Endothelial cell of umbilical vein (primary cell): ENCODE measurements around the gene MTFP1. TPM values are rescaled to one million over a fixed set of nuclear protein-coding genes. Genes with fewer than 3 reads are reported as not detected.

Experiments
- BruUV-seq: library from RNA; stranded (reverse); fragments of 400-500 nt; replicated peaks from 2 replicates; lab custom pipeline; 2021; lab: Mats Ljungman, UMichigan
- CTCF ChIA-PET: fragments of 300-600, 350-600 bp; sonication (Branson Sonifier 250); formaldehyde crosslinking; loops from one replicate; lab custom pipeline; 2021; ENCODE audit warnings: antibody characterized with exemption, inconsistent platforms; lab: Charles Lee
- POLR2A ChIA-PET: fragments of 300-600, 350-600 bp; sonication (Branson Sonifier 250); formaldehyde crosslinking; loops from one replicate; lab custom pipeline; 2021; ENCODE audit warnings: antibody characterized with exemption, inconsistent platforms; lab: Charles Lee
- DNase-seq: peaks from one replicate; pipeline ENCODE4 v3.0.0-alpha.2; 2011; ENCODE audit warnings: low read depth, low spot score
- FAIRE-seq: peaks from 2 replicates; lab custom pipeline; 2011; peaks lifted over from hg19 to GRCh38; lab: Jason Lieb, UNC
- H2AFZ ChIP-seq: 2 replicates; pipeline ENCODE4 v1.6.0; 2012; ENCODE audit warnings: low read depth, low read length, control low read depth, inconsistent platforms
- H3K27ac ChIP-seq: 2 replicates; pipeline ENCODE4 v1.5.1; 2011; ENCODE audit warnings: low read depth, mild to moderate bottlenecking, control low read depth, low read length, moderate library complexity; ENCODE audit not compliant: insufficient read depth
- H3K27me3 ChIP-seq, 2 experiments: 2 replicates each; pipeline versions ENCODE4 v1.6.0 to v1.6.1; 2011; ENCODE audit warnings: low read length in 2 of 2, mixed read lengths in 1 of 2; ENCODE audit not compliant: control insufficient read depth in 2 of 2, insufficient read depth in 2 of 2
- H3K36me3 ChIP-seq, 2 experiments: 2 replicates in 1 of 2; 3 replicates in 1 of 2; pipeline ENCODE4 v1.5.1; 2011; ENCODE audit warnings: low read length in 2 of 2, mild to moderate bottlenecking in 1 of 2, moderate library complexity in 1 of 2; ENCODE audit not compliant: control insufficient read depth in 2 of 2, insufficient read depth in 2 of 2; ENCODE audit errors: extremely low read depth in 1 of 2
- H3K4me1 ChIP-seq: 3 replicates; pipeline ENCODE4 v1.5.1; 2011; ENCODE audit warnings: mild to moderate bottlenecking, low read length; ENCODE audit not compliant: control insufficient read depth, insufficient read depth; ENCODE audit errors: extremely low read depth
- H3K4me2 ChIP-seq: 2 replicates; pipeline ENCODE4 v1.6.1; 2011; ENCODE audit warnings: low read length, control low read depth, mixed read lengths; ENCODE audit not compliant: insufficient read depth
- H3K4me3 ChIP-seq, 3 experiments: fragments of 200-600 bp in 1 of 3; sonication (generic), shearing (Covaris generic) in 1 of 3; replicated peaks in 1 of 3; 2 replicates each; pipeline ENCODE4 v1.5.1; 2011 to 2016; ENCODE audit warnings: control low read depth in 3 of 3, low read length in 3 of 3, mild to moderate bottlenecking in 2 of 3, inconsistent platforms in 1 of 3, low read depth in 1 of 3, moderate library complexity in 1 of 3; ENCODE audit not compliant: insufficient read depth in 1 of 3
- H3K79me2 ChIP-seq: 2 replicates; pipeline ENCODE4 v1.6.0; 2012; ENCODE audit warnings: low read length, inconsistent platforms; ENCODE audit not compliant: control insufficient read depth, insufficient read depth
- H3K9ac ChIP-seq: replicated peaks from 2 replicates; pipeline ENCODE3; 2011; ENCODE audit warnings: low read length, control low read depth; ENCODE audit not compliant: insufficient read depth; ENCODE audit errors: extremely low read depth
- H3K9me1 ChIP-seq: replicated peaks from 3 replicates; pipeline ENCODE4 v1.6.0; 2011; ENCODE audit warnings: mild to moderate bottlenecking, low read length; ENCODE audit not compliant: control insufficient read depth, insufficient read depth; ENCODE audit errors: extremely low read depth
- H3K9me3 ChIP-seq: replicated peaks from 2 replicates; pipeline ENCODE4 v1.5.1; 2012; ENCODE audit warnings: low read length, inconsistent platforms; ENCODE audit not compliant: control insufficient read depth, insufficient read depth
- H4K20me1 ChIP-seq: replicated peaks from 2 replicates; pipeline ENCODE3; 2011; ENCODE audit warnings: mild to moderate bottlenecking, low read length; ENCODE audit not compliant: control insufficient read depth, insufficient read depth; ENCODE audit errors: extremely low read depth
- EZH2 ChIP-seq: IDR thresholded peaks from 2 replicates; pipeline ENCODE4 v1.6.1; 2012; ENCODE audit warnings: borderline replicate concordance, low read depth, mild to moderate bottlenecking, moderate library complexity, low read length, inconsistent platforms; ENCODE audit not compliant: severe bottlenecking
- FOS ChIP-seq: IDR thresholded peaks from 2 replicates; pipeline ENCODE4 v1.6.1; 2011; ENCODE audit warnings: mild to moderate bottlenecking, low read length, moderate library complexity, borderline replicate concordance; ENCODE audit not compliant: insufficient read depth
- GATA2 ChIP-seq: IDR thresholded peaks from 2 replicates; pipeline ENCODE4 v1.7.0; 2011; ENCODE audit warnings: low read depth, mild to moderate bottlenecking, moderate library complexity, mixed read lengths, low read length; ENCODE audit not compliant: insufficient read length, insufficient read depth
- JUN ChIP-seq: IDR thresholded peaks from 2 replicates; pipeline ENCODE4 v1.6.1; 2011; ENCODE audit warnings: borderline replicate concordance, low read depth; ENCODE audit not compliant: insufficient read length, insufficient read depth
- MYC ChIP-seq: IDR thresholded peaks from one replicate; pipeline ENCODE4 v1.6.1; 2011; ENCODE audit warnings: mild to moderate bottlenecking, low read depth, low read length
- POLR2A ChIP-seq: IDR thresholded peaks from 2 replicates; pipeline ENCODE4 v1.6.1; 2012; ENCODE audit warnings: low read depth, mild to moderate bottlenecking, control low read depth, low read length
- POLR2AphosphoS5 ChIP-seq: IDR thresholded peaks from 2 replicates; pipeline ENCODE4 v1.6.1; 2012; ENCODE audit warnings: low read depth, mild to moderate bottlenecking, control low read depth, low read length, moderate library complexity; ENCODE audit not compliant: insufficient read depth
- dilution Hi-C: fragments of 300-500 bp; cut with MboI; formaldehyde crosslinking; loops from one replicate; pipeline ENCODE4 v1.15.0; 2019; ENCODE audit warnings: low sequenced_read_pairs; ENCODE audit not compliant: extremely low pct_ligation_motif_present
- intact Hi-C: fragments of 100-400 bp; cut with micrococcal nuclease; formaldehyde crosslinking; loops from one replicate; pipeline ENCODE4 v1.10.0; 2022
- polyA plus RNA-seq, 4 experiments: library from polyadenylated mRNA; depleted of rRNA in 3 of 4; stranded (reverse) in 3 of 4; unstranded in 1 of 4; fragments of >200 nt; gene quantifications; 2 replicates each; pipeline versions ENCODE4 v1.2.1 to v1.2.3, GENCODE V29; 2011 to 2012; ENCODE audit warnings: missing spikeins in 1 of 4
- total RNA-seq: library from RNA; stranded (reverse); gene quantifications from 2 replicates; pipeline ENCODE4 v1.2.3, GENCODE V29; 2021
- TF ChIP-seq, protein P1 (sequence below): IDR thresholded peaks from 2 replicates; pipeline ENCODE4 v1.6.1; 2011; ENCODE audit not compliant: insufficient read depth, insufficient read length
- TF ChIP-seq, protein P2 (sequence below), 2 donors: IDR thresholded peaks; 1 replicate in 1 of 2; 2 replicates in 1 of 2; pipeline ENCODE4 v1.5.1; 2011; ENCODE audit warnings: low read length in 2 of 2, mild to moderate bottlenecking in 2 of 2, moderate library complexity in 2 of 2, control low read depth in 1 of 2, inconsistent platforms in 1 of 2, low read depth in 1 of 2; ENCODE audit not compliant: insufficient read depth in 1 of 2; ENCODE audit errors: extremely low read depth in 1 of 2

Gene MTFP1
- total and polyA plus RNA-seq, 2 donors (not counting 3 experiments of a cell fraction or from before 2014, with no cell fraction given) = 30.3 to 41.9 TPM

DNA sequence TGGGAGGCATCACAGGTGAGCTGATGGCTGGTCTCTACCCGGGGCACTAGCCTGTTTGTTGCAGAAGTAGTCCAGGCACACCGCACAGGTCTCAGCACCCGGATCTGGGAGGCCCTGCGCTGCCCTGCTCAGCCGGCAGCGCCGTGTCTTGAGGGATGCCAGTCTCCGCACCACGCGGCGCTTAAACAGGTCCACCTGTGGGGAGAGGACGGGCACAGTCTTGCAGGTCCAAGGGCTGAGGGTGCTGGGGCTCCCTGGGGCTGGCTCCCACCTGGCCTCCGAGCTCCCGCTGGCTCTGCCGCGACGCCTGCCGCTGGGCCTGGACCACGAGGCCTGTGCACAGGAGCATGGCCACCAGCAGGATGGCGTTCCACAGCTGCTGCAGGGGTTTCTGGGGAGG lies 45.6 kb upstream of the MTFP1 start:
- no peak for FAIRE-seq

More for the DNA sequence above, 45.6 kb upstream of the MTFP1 start:
- Histone ChIP-seq H3K9me3 (no peaks in the 10 kb centered on the region), H3K4me3 (no peak overlapping the region), H3K27ac (no peak overlapping the region), H3K9ac (no peak overlapping the region), H3K9me1 (no peaks in the 10 kb centered on the region), H2AFZ (no peak overlapping the region), H3K36me3 (peaks cover 0 to 29% of the 10 kb centered on the region in 2 experiments), H3K4me1 (no peaks in the 10 kb centered on the region), H3K79me2 (no peaks in the 10 kb centered on the region), H4K20me1 (no peaks in the 10 kb centered on the region), H3K27me3 (no peaks in the 10 kb centered on the region), H3K4me2 (no peak overlapping the region)
- dilution Hi-C loops (no loop called here), intact Hi-C loops (no loop called here)
- BruUV-seq = no TSS peak
- TF ChIP-seq JUN = no peak
- no peak for TF ChIP-seq POLR2AphosphoS5
- no peak for TF ChIP-seq GATA2
- no peak for TF ChIP-seq POLR2A
- TF ChIP-seq, protein P1, sequence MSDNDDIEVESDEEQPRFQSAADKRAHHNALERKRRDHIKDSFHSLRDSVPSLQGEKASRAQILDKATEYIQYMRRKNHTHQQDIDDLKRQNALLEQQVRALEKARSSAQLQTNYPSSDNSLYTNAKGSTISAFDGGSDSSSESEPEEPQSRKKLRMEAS = no peak
- no peak for TF ChIP-seq FOS
- TF ChIP-seq MYC = no peak
- TF ChIP-seq, protein P2, sequence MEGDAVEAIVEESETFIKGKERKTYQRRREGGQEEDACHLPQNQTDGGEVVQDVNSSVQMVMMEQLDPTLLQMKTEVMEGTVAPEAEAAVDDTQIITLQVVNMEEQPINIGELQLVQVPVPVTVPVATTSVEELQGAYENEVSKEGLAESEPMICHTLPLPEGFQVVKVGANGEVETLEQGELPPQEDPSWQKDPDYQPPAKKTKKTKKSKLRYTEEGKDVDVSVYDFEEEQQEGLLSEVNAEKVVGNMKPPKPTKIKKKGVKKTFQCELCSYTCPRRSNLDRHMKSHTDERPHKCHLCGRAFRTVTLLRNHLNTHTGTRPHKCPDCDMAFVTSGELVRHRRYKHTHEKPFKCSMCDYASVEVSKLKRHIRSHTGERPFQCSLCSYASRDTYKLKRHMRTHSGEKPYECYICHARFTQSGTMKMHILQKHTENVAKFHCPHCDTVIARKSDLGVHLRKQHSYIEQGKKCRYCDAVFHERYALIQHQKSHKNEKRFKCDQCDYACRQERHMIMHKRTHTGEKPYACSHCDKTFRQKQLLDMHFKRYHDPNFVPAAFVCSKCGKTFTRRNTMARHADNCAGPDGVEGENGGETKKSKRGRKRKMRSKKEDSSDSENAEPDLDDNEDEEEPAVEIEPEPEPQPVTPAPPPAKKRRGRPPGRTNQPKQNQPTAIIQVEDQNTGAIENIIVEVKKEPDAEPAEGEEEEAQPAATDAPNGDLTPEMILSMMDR (IDR thresholded peaks at IDR 0.05; ENCODE audit: extremely low read depth in 1 of 2, insufficient read depth in 1 of 2, low read depth in 1 of 2, low read length in 2 of 2) = no peak
- no peak for TF ChIP-seq EZH2
- CTCF ChIA-PET = interaction anchor here (1.4 to 2.2 kb wide), 2 partner anchors 11 to 92 kb away, joined by 4 to 6 read pairs; no protein-coding TSS in a partner anchor
- POLR2A ChIA-PET = no interaction called here
- DNase-seq = no peak
